Measurements from ENCODE around the gene UTF1.

Gene UTF1

GRCh38 chr10:133196936-133197758 lies 32.9 kb upstream of the UTF1 start:
- DNase-seq (ENCODE audit: low read depth) = no peak

DNA sequence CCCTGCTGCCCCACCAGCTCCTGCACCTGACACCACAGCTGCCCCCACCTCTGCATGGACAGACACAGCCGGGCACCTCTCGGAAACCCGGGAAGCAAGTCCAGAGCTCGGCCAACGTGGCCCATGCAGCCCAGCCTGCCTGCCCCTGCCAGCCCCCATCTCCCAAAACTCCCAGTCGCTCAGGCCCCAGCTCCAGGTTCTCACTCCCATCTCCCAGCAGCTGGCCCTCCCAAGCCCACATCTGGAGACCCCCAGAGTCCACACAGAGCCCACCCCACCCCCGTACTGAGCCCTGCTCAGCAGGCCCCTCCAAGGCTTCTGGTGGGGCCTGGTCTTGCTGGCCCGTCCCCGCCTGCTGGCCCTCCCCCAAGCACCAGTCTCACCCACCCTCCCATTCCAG lies 32.2 kb upstream of the UTF1 start:
- no peak for DNase-seq (ENCODE audit: low read depth)

GRCh38 chr10:133198206-133198605 lies 31.8 kb upstream of the UTF1 start:
- DNase-seq (ENCODE audit: low read depth) = no peak

DNA sequence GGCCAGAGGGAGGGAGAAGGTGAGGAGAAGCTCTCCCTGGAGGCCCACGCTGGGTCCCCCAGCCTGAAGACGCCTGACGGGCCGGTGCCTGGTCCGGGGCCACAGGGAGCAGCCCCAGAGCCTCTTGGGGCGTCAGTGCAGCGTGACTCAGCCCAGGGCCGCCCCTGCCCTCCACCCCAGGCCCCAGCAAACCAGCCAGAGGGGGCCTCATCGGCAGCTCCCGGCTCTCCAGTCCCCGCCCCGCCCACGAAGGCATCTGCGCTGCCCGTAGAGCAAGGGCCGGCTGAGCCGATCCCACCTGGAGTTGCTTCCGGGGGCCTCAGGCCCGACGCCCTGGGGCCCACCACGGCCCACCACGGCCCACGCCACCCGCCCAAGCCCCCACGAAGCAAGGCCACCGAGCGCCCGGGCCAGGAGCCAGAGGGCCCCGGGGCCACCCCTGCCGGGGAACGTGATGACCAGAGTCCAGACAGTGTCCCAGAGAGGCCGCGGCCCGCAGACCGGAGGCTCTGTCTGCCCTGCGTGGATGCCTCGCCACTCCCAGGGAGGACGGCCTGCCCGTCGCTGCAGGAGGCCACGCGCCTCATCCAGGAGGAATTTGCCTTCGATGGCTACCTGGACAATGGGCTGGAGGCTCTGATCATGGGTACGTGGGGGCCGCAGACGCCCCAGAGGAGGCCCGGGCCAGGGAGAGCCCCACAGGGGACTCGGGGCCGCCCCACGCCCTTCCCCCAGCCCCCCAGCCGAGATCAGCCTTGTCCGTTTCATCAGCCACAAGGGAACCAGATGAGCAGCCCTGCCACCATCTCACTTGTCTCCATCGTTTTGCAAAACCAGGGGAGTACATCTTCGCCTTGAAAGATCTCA lies 31.2 kb upstream of the UTF1 start:
- DNase-seq (ENCODE audit: low read depth) = no peak

GRCh38 chr10:133199488-133199885 lies 30.5 kb upstream of the UTF1 start:
- DNase-seq (ENCODE audit: low read depth) = no peak

DNA sequence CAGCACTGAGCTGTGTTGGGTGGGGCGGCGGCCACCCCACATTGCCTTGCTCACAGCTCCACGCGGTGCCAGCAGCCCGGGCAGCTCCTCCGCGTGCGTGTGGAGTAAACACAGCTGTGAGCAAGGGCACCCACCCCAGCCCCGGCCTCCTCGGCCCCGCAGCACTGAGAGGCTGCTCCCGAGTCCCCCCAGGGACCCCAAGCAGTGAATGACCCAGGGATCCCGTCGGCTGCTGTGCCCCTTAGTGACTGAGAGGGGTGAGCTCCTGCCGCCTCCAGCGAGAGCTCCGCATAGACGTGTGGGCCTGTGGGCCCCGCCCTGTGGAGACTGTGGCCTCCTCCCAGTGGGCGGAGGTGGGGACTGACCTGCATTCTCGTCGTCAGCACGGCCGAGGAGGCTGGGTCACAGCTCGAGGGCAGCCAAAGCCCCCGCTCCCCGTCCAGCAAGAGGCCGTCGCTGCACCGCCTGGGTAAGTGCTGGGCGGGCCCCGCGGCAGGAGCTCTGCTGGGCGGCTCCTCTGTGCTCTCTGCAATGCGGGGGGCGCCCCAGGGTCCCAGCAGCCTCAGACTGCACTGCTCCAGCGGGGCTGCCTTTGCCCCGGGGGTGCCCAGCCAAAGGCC lies 29.9 kb upstream of the UTF1 start:
- no peak for DNase-seq (ENCODE audit: low read depth)

DNA sequence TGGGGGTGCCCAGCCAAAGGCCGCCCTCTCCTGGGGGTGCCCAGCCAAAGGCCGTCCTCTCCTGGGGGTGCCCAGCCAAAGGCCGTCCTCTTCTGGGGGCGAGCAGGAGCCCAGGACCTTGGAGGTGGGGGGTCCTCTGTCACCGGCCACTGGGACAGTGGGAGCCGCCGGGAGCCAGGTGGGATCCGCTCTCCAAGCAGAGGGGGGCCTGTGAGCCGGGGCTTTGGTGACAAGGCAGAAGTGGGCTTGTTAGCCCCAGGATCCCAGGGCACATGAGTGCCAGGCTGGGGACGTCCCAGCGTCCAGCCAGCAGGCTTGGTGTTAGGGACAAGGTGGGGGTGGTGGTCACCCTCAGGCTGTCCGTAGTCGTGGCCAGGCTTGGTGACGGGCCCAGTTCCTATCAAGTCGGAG lies 29.4 kb upstream of the UTF1 start:
- DNase-seq (ENCODE audit: low read depth) = no peak

- DNase-seq (ENCODE audit: low read depth) = no peak
These were observed 28.7 kb upstream of the UTF1 start for GRCh38 chr10:133201151-133201947.

GRCh38 chr10:133201948-133202725 lies 27.9 kb upstream of the UTF1 start:
- DNase-seq (ENCODE audit: low read depth) = no peak

DNA sequence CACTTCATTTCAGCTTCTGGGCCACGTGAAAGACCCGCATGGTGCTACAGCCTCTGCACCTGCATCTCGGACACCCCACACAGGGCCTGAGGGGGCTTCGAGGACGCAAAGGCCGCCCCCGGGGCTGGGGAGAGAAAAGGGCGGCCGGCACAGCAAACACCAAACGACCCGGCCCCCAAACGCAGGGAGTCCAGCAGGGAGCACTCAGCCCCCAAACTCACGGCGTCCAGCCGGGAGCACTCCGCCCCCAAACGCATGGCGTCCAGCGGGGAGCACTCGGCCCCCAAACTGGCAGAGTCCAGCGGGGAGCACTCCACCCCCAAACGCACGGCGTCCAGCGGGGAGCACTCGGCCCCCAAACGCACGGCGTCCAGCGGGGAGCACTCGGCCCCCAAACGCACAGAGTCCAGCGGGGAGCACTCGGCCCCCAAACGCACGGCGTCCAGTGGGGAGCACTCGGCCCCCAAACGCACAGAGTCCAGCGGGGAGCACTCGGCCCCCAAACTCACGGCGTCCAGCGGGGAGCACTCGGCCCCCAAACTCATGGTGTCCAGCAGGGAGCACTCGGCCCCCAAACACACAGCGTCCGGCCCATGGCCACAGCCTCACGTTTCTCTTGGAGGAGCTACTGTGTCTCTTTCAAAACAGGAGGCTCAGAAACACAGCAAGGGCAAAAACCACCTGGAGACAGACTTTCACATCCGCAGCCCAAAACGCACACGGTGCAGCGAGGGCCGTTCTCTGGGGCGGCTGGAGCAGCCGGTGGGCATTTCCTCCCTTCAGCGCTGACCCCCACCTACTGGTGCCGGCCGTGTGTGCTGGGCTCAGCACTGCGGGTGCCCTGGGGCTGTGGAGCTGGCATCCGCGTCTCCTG lies 27.0 kb upstream of the UTF1 start:
- no peak for DNase-seq (ENCODE audit: low read depth)

- no peak for DNase-seq (ENCODE audit: low read depth)
These were observed 26.3 kb upstream of the UTF1 start for GRCh38 chr10:133203652-133204195.

DNA sequence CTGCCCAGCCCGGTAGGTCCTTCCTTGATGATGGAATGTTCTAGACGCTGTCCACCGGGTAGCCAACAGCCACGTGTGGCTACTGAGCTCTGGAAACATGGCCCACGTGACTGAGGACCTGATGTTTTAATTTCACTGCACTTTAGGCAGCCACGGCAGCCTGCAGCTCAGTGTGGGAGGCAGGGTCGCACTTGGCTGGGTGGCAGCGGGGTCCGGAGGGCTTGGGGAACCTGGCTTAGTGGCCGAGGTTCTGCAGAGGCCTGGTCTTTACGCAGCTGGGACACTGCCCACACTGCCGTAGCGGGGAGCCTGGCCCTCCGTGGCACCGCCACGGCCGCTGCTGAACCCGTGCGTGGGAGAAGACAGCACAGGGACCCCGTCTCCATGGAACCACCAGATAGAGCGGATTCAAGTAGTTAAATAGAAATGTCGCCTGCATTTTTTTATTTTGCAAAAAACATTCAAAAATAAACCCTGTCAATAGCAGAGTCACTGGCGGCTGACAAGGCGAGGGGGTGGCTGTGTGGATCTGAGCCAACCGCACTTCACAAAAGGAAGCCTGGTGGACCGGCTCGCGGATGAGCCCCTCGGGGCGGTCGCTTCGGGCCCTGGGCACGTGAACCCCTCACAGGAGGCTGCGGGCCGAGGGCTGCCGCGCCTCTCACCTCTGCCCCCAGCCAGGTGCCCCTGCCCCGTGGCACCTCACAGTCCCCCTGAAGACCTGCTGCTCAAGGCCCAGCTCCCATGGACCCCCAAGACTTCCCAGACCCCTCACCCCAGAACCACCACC lies 25.6 kb upstream of the UTF1 start:
- no peak for DNase-seq (ENCODE audit: low read depth)

GRCh38 chr10:133205146-133205545 lies 24.9 kb upstream of the UTF1 start:
- DNase-seq (ENCODE audit: low read depth) = no peak

DNA sequence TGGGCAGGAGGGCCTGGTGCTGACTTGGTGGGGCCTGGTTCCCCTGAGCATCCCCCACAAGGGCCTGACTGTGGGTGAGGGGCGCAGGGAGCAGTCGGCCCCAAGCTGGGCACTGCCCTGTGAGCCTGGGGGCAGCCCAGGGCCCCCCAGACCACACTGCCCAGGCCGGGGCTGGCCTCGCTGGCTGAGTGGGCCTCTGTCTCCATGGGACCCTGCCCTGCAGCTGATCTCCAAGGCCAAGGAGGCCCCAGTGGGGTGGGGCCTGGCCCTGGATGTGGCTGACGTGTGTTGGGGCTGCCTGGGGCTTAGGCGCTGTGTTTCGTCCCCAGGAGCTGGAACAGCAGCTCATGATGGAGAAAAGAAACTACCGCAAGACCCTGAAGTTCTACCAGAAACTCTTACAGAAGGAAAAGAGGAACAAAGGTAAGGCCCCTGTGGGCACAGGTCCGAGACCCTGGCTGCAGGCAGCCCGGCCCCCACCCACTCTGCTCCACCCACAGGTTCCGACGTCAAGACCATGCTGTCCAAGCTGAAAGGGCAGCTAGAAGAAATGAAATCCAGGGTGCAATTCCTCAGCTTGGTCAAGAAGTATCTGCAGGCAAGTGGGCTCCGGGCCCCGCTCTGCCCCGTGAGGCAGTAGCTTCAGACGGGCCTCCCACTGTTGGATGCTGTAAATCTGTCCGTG lies 23.5 kb upstream of the UTF1 start:
- no peak for DNase-seq (ENCODE audit: low read depth)

GRCh38 chr10:133207041-133207600 lies 22.9 kb upstream of the UTF1 start:
- no peak for DNase-seq (ENCODE audit: low read depth)

GRCh38 chr10:133207627-133208026 lies 22.4 kb upstream of the UTF1 start:
- no peak for DNase-seq (ENCODE audit: low read depth)

GRCh38 chr10:133208466-133208865 lies 21.6 kb upstream of the UTF1 start:
- no peak for DNase-seq (ENCODE audit: low read depth)

DNA sequence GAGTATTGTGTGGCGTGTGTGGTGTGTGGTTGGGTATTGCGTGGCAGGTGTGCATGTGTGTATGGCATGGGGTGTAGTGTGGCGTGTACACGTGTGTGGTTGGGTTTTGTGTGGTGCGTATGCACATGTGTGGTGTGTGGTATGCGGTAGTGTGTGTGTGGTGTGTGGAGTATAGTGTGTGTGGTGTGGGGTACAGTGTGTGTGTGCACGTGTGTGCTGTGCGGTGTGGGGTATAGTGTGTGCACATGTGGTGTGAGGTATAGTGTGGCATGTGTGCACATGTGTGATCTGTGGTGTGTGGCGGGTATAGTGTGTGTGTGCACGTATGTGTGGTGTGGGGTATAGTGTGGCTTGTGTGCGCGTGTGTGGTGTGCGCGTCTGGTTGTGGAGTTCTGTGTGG lies 20.9 kb upstream of the UTF1 start:
- DNase-seq (ENCODE audit: low read depth) = no peak

Data from activated T-helper 9 cell treated with anti-CD3 and anti-CD28 coated beads, Interleukin-2, amount 50 U/mL, for 16 hours (primary cell).